SH-SY5Y (cell line): ENCODE results near the gene THRSP.

Experiments used
- GATA2 ChIP-seq: IDR thresholded peaks from 2 replicates; pipeline ENCODE4 v1.6.1; 2011; ENCODE audit warnings: mild to moderate bottlenecking, low read depth, low read length
- GATA3 ChIP-seq: IDR thresholded peaks from 2 replicates; pipeline ENCODE4 v1.6.1; 2011; ENCODE audit warnings: low read depth, mild to moderate bottlenecking, low read length, moderate library complexity

DNA sequence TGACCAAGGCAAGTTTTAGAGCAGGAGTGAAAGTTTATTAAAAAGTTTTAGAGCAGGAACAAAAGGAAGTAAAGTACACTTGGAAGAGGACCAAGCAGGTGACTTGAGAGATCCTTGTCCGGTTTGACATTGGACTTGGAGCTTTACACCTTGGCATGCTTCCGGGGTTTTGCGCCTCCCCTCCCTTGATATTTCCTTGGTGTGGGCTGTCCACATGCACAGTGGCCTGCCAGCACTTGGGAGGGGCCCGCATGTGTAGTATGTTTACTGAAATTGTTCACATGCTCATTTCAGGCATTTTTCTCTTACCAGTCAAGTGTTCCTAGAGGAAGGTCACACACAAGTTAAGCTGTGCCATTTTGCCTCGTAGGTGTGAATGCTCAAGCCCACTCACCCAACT lies 19.0 kb upstream of the THRSP start:
- no peak for TF ChIP-seq GATA3
- no peak for TF ChIP-seq GATA2
